Activated CD4-positive, alpha-beta T cell treated with anti-CD3 and anti-CD28 coated beads for 24 hours (primary cell): Measurements from ENCODE around the gene ST6GALNAC5.
"Not testable (repeated sequence)": the region's sequence is repeated elsewhere in the genome, so short reads cannot be mapped to it uniquely, and the experiment has no call there.

Experiments used
- DNase-seq, 2 donors: peaks; one replicate each; pipeline ENCODE4 v3.0.0-alpha.2; 2020; ENCODE audit warnings: low read depth in 2 of 2

ST6GALNAC5 gene

DNA sequence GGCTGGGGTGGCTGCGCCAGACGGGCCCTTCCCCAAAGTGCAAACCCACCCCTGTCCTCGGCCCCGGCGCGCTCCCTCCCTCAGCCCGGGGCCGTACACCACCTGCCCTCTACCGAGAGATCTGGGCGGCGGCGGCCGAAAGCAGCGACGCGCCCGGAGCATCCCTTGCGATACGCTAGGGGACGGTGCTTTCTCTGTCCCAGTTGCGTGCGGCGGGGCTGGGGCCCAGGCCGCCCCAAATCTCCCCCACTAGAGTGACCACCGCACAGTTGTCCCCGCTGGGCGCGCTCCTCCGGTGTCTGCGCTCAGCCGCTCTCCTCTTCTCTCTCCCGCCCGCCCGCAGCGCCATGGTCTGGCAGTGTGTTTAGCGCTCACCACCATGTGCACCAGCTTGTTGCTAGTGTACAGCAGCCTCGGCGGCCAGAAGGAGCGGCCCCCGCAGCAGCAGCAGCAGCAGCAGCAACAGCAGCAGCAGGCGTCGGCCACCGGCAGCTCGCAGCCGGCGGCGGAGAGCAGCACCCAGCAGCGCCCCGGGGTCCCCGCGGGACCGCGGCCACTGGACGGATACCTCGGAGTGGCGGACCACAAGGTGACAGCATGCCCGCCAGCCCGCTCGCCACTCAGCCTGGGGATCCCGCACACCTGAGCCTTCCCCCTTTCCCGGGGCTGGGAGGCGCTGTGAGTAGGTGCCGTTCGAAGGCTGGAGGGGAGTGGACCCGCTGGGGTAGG lies 1.0 kb downstream of the ST6GALNAC5 start:
- no peak for DNase-seq

DNA sequence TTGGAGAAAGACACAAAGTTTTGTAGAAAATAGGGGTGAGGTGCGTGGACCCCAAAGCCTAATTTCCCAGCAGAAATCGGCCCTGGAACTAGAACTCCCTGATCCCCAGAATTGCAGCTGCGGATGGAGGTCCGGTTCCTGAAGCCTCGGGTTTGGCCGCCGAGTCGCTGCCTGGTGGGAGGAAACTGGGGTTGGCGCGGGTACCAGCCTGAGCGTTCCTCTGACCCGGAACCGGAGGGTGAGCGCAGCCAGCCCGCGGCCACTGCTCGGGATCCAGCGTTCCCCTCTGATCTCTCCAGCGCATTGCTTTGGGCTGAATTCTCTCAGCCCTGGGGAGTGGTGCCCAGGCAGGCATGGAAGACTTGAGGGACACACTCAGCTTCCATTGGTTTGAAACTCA lies 1.6 kb downstream of the ST6GALNAC5 start:
- no peak for DNase-seq

DNA sequence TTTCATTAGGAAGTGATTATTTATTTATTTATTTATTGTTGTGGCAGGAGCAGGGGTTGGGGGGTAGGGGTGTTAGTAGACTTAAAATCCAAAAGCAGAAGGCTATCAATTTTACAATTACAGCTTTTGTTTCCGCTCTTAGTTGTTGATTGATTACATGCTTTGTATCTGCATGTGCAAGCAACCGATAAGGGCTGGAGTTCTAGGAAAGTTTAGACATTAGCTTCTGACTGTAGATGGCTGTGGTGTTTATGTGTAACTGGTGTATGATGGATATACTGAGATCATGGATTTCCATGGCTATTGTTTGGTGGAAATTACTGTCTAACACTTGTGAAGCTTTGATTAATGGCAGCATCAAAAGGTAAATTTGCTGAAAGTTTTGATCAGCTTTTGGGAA lies 2.8 kb downstream of the ST6GALNAC5 start:
- no peak for DNase-seq

DNA sequence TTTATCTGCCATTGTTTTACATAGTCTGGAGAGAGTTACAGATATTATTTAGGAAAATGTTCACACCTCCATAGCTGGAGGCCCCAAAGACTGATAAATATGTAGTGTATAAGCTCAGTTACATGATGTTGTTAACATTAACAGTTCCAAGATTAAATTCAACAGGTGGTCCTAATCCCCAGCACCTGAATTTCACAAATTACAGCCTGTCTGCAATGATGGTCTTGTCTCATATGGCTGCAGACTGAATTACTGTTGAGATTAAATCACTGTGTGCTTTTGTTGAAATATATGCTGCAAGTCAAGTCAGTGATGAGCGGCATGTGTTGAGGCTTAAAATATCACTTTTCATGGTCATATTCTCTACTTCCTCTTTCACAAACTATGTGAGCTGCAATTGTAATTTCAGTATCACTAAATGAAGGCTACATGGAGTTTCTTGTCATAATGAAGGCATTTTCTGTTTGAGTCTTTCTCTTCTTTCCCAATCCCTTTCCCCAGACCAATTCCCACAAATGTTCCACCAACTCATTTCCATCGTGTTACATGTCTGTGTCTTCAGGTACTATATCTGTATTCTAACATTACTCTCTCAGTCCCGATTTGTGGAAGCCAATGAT lies 4.2 kb downstream of the ST6GALNAC5 start:
- no peak for DNase-seq

DNA sequence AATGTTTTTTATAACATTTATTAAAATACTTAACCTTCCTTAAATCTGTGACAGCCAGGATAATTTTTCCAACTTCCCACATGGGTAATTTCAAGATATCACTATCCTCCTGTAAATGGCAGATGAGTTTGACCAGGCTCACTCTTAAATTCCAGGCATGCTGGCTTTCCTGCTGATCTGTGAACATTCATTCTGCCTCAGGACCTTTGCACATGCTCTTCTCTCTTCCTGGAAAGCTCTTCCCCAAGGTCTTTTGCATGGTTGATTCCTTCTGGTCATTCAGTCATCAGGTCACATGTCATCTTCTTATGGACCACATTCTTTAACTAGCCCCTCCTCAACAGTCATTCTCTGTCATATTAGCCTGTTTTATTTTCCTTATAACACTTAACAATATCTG lies 5.7 kb downstream of the ST6GALNAC5 start:
- no peak for DNase-seq

DNA sequence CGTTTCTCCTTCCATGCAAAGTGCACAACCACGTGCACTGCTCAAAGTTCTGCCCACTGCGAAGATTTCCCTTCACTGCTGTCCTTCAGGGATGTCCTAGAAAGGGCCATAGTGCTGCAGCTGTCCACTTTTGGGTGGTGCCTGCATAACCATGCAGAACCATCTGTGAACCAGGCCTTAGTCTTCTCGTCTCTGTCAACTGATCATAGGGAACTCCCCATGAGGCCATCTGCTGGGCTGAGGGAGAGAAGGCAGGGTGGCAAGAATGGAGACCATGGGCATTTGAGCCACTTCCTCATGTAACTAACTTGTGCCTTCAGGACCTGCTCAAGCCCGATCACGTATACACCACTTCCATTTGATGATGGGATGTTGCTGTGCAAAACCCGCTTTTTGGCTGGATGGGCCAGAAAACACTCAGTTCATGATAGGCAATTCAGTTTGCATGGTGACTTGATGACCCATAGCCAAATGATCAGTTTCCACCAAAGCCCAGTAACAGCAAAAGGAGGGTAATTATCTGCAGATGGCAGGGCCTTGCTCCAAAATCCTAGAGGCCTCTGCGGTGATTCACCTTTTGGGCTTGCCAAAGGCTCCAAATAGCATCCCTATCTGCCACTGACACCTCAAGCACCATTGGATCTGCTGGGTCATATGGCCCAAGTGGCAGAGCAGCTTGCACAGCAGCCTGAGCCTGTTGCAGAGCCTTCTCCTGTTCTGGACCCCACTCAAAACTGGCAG lies 9.5 kb downstream of the ST6GALNAC5 start:
- DNase-seq: no peak

DNA sequence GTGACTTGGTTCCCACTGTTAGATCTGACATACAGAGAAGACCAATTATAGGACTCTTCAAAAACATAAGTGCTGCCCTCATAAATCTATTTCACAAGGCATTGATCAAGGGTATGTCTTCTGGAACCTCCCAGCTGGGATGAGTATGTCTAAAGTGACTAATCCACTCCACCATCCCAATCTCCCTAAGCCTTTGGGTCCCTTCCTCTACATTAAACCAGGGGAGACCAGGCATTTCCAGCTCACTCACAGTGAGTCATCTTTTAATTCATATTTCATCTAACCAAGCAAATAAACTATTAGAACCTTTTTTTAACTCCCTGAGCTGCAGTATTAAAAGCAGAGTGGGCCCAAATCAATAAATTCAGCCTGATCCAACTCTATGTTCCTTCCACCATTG lies 11.7 kb downstream of the ST6GALNAC5 start:
- DNase-seq: not testable (repeated sequence)

DNA sequence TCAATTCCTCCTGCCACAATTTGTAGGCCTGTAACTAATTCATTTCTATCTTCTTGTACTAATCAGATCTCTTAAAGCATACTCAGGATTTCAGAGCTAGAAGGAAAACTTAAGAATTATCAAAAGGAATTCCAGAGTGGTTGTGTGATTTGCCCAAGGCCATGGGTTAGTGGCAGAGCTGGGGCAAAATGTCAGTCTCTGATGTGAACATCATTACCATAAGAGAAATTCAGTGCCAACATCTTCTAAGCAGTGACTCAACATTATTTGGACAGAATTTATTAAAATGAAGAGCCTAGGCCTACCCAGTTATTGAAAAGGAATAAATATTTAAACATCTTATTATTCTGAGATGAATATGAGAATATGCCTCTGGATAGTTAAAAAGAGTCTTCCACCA lies 14.5 kb downstream of the ST6GALNAC5 start:
- no peak for DNase-seq

DNA sequence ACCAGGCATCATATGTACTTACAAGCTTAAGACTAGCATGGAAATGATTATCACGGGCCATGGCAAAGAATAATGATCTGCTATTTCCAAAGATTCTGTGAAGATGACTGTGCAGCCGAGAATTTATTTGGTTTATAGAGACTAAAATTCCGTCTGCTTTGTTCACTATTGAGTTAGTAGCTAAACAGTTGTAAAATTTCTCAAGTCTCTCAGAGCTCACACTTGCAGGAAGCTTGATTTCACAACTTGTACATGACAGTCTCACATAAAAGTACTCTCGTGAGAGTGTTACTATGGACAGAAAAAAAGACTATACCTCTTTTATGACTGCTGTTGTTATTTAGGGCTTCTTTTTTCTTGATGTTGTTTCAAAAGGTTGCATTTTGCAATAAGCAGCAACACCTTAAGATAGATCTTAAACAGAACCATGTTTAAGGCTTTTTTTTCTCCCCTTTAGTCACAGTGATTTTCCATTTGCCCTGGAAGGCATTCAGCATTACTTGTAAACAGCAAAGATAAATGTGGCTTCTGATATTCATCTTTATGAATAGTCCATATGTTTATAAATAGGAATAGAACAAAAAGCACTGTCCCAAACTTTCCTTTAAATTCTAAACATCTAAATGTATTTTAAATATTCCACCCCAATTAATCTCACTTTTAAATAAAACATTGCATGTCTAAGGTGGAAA lies 24.8 kb downstream of the ST6GALNAC5 start:
- no peak for DNase-seq

DNA sequence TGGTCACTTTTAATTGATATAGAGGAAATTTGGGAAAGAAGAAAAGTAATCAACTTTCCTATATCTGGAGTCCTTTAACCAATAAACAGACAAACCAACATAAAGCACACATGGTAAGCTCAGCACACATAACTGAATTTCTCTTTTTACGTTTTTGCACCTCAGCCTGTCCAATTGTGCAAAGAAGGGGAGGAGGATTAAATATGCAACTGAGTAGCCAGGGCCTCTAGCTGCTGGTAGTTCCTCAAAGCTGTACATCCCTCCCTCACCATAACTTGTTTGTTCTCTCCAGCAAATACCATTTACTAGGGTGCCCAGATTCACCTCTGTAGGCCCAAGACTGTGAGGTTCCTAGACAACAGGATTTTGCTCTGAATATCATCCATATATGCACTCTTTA lies 25.4 kb downstream of the ST6GALNAC5 start:
- DNase-seq: no peak

DNA sequence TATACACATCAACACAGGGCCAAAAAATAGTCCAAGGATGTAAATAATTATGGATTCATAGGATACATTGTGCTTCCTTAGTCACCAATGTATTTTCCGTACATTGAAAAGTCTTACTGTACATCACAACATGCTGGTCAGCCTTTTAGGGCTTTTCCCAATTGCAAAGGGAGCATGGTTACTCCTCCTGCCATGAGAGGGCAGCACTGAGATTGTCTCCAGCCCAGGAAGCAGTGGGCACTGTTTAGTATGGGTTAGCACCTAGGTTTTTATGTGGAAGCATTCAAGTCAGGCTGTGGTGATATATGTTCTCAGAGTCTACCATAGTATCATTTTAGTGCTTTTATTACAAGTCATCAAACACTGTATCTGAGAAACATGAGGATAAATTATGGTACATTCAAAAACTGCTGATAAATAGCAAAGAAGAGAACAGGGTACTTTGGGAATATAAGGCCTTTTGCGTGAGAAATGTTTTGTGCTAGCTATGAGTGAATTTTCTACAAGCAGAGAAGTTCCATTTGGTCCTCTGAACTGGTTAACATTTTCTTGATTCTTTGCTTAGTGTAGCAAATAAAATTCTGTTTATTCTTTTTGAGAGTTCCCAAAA lies 34.0 kb downstream of the ST6GALNAC5 start:
- DNase-seq: peak; percentile 6 to 15

DNA sequence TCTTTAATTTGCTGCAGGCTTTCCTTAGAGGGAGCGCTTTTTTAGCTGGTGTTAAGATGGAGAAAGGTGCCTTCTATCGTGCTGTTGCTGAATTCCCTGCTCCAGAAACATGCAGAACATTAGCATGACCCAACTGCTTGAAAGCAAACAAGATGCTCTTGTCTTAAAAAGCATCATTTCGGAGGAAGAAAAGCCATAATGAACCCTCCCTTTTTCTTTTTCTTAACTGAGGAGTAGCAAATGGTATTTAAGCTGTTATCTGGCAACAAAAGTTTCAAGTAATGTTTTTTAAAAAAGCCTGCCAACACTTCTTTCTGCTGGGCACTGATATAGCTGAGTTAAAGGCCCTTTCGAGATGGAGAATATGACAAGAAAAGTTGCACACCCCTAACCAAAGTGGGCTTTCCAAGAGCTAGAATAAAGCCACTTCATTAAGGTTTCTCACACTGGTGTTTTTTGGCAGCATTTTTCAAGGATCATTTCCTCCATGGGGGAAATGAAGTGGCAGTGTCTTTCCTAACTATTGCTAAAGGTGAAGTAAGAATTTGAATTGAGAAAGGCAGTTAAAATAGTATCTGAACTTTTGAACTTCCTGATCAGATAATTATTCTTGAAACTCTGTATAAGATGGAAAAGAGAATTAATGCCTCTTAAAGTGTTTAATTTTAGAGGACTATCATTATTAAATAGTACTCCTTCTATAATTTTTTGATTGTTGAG lies 38.8 kb downstream of the ST6GALNAC5 start:
- DNase-seq: no peak

DNA sequence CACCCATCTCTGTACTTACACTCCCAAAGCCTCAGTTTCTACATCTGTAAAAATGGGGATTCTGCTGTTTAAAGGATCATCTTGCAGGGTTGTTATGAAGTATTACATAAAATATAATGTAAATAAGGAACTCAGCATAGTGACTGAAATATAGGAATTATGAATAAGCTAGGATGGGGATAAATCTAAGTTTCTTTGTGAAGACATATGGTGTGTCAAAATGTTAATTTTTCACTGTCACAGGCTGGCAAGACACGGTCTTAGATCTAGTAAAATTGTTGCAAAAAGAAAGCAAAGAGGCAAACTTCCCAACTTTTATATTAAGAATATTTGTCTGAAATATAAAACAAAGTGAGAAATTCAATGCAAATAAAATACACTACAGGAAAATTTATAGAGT lies 42.0 kb downstream of the ST6GALNAC5 start:
- DNase-seq: no peak

DNA sequence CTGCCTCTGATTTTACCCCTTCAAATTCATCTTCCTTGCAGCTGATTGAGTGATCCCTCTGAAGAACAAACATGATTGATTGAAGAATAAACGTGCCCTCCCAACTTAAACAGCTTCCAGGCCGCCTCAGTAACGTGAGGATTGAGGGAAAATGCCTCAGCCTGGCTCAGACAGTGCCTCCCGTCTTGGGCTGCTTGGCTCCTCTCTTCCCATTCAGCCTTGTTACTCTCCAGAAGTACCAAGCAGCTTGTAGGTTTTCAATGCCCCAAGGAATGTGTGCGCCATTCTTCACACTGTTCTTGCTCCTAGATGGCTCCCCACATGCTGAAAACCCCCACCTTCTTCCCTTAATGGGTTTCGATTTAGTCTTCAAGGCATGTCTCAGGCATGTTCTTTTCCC lies 51.8 kb downstream of the ST6GALNAC5 start:
- no peak for DNase-seq

DNA sequence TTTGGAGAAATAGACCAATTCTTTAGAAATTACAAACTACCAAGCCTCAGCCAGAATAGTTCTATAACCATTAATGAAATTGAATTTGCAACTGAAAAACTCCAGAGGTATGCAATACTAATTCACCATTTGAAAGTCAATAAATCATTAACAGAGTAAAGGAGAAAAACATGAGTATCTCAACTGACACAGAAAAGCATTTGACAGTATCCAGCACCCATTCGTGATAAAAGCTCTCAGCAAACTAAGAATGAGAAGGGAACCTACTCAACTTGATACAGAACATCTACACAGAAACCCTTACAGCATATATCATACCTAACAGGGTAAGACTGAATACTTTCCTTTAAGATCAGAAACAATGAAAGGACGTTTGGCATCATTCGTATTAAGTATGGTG lies 54.3 kb downstream of the ST6GALNAC5 start:
- DNase-seq: no peak

DNA sequence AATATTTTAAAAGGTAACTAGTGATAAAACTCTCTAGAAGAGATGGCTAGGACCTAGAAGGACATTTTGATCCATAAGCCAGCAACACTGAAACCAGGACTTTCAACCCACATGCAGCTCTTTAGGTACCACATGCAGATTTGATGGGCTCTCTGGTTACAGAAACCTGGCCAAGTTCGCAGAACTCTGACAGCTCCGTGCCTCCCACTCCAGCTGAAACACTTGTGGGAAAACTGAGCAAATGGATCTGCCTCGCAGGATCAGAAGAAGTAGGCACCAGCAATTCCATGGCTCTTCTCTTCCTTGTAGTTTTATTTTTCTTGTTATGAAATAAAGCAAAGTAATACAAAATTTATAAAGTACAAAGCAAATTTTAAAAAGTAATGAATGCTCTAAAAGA lies 58.5 kb downstream of the ST6GALNAC5 start:
- DNase-seq: no peak

DNA sequence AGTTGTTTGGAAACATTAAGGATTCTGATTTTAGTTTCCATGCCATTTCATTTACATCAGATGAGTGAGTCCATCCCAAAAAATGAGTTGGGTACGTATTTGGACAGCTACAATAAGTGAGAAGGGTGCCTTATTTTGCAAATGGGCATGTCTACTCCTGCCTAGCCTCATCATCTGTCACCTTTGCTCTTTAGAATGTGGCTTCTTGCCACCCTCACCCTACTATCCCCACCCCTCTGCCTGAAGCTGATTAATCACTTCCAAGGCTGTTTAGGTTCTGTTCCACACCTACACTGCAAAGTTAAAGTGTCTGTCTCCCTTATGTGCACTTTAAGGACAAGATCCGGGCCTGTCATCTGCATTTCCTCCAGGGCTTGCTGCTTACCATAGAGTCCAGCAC lies 61.2 kb downstream of the ST6GALNAC5 start:
- DNase-seq: no peak

DNA sequence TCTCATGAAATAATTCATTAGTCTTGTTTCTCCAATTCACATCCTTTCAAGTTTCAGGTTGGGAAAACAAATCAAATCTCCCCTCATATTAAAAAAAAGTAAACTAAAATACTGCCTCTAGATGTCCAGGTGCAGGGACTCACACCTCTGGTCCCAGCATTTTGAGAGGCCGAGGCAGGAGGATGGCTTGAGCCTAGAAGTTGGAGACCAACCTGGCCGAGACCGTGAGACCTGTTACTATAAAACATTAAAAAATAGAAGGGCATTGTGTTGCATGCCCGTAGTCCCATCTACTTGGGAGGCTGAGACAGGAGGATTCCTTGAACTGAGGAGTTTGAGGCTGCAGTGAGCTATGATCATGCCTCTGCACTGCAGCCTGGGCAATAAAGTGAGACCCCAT lies 61.9 kb downstream of the ST6GALNAC5 start:
- DNase-seq: no peak

DNA sequence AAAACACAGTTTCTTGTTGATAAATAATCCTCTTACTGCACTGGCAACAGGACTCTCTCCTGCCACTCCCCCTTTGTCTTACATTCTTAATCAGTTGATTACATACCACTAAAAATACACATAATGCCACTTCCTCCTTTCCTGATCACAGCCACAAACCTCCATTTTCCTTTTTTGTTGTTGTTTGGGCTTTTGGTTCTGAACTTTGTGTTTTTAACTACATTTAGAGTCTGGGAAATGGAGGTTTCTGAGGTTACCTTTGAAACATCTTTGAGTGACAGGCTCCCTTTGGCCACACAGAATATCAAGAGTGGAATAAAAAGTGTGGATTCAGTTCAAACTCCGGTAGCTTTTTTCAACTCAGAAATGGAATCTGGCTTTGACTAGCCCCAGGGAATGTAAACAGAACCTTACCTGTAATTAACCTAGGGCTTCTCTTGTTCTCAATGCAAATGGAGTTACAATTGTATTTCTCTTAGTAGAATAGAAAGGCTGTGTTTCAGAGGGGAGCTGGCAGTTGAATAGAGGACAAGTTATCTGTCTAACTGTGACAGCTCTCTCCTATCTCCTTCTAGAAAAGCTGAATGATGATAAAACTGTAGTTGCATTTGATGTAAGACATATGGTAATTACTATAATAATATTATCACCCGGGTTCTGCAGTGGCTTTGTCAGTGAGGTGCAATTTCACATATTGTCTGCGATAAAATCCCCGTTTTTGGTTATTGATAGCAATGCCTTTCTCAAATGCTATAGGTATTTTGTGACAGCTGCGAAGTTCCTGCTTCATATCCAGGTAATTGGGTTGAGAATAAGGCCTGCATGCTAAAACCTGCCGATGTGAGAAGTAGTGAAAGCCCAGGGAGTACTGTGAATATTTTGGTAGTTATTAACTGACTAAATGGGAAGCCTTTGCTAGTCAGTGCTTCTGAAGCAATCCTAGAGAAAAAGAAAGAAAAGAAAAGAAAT lies 66.9 kb downstream of the ST6GALNAC5 start:
- no peak for DNase-seq

DNA sequence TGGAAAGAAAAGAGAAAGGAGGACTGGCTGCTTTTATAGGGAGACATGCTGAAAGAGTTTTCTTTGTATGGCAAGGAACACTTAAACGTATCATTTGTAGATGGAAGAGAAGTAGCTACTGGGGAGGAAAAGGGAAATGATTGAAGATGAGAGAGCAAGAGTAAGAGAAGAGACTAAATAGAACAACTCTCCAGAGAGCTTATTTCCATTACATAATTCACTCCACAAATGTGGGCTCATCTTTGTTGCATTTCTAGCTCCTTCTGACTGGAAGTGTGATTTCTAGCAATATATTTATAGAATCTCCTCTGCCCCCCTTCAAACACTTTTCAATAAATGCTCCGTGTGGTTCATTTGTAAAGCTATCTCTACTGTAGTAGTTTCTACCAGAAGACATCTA lies 71.0 kb downstream of the ST6GALNAC5 start:
- no peak for DNase-seq
